Thyroid gland (tissue), 4 donors: ENCODE results near the gene C1orf185. TPM values are rescaled to one million over a fixed set of nuclear protein-coding genes. Genes with fewer than 3 reads are reported as not detected.

ENCODE experiments used
- DNase-seq, 2 donors: peaks; one replicate each; pipeline ENCODE4 v3.0.0-alpha.2; 2019
- H3K27ac ChIP-seq, 3 donors: fragments of 200-600 bp; sonication (generic); 1 replicate in 2 of 3; 2 replicates in 1 of 3; pipeline ENCODE4 v1.5.1; 2016 to 2019; ENCODE audit warnings: mild to moderate bottlenecking in 1 of 3, moderate library complexity in 1 of 3
- H3K27me3 ChIP-seq: fragments of 200-600 bp; sonication (generic); one replicate; pipeline ENCODE4 v1.5.1; 2019
- H3K36me3 ChIP-seq, 2 donors: fragments of 200-600 bp; sonication (generic); one replicate each; pipeline ENCODE4 v1.5.1; 2016 to 2019
- H3K4me1 ChIP-seq, 2 donors: fragments of 200-600 bp; sonication (generic); one replicate each; pipeline ENCODE4 v1.5.1; 2017 to 2019
- H3K4me3 ChIP-seq, 3 donors: fragments of 200-600 bp; sonication (generic); replicated peaks in 1 of 3; 1 replicate in 2 of 3; 2 replicates in 1 of 3; pipeline ENCODE4 v1.5.1; 2016; ENCODE audit warnings: mild to moderate bottlenecking in 1 of 3
- H3K9me3 ChIP-seq: fragments of 200-600 bp; sonication (generic); one replicate; pipeline ENCODE4 v1.5.1; 2017
- CTCF ChIP-seq, 6 experiments: fragments of 200-600 bp in 3 of 6; fragments of 450-650 bp in 3 of 6; sonication (generic) in 3 of 6; IDR thresholded peaks; one replicate each; pipeline ENCODE4 v1.5.1; 2016 to 2019; ENCODE audit warnings: antibody characterized with exemption in 6 of 6, mild to moderate bottlenecking in 2 of 6, inconsistent platforms in 1 of 6, moderate library complexity in 1 of 6
- POLR2A ChIP-seq, 2 donors: fragments of 450-650 bp; IDR thresholded peaks; one replicate each; pipeline ENCODE4 v1.6.1; 2017; ENCODE audit warnings: antibody characterized with exemption in 2 of 2, mild to moderate bottlenecking in 2 of 2, moderate library complexity in 1 of 2
- WGBS, 2 donors: methylation state at CpG; one replicate each; pipeline ENCODE4 v1.1.5; 2017; 5-methylcytosine and 5-hydroxymethylcytosine counted together
- intact Hi-C: fragments of 100-400 bp; cut with DNase I; formaldehyde crosslinking; loops from one replicate; pipeline ENCODE4 v1.15.1; 2023
- total RNA-seq, 4 donors: library from RNA; depleted of rRNA; stranded (reverse); fragments of >200 nt; gene quantifications; one replicate each; pipeline ENCODE4 v1.2.3, GENCODE V29; 2016

Gene C1orf185
- total RNA-seq = not detected

- no peaks in the 10 kb centered on the region for H3K9me3 ChIP-seq
Observed at GRCh38 chr1:51101976-51102375, at the start of gene C1orf185. Gene C1orf185, plus strand, starts transcription at chr1:51102228. Its CDS starts 6 bp downstream, at chr1:51102234.

DNA sequence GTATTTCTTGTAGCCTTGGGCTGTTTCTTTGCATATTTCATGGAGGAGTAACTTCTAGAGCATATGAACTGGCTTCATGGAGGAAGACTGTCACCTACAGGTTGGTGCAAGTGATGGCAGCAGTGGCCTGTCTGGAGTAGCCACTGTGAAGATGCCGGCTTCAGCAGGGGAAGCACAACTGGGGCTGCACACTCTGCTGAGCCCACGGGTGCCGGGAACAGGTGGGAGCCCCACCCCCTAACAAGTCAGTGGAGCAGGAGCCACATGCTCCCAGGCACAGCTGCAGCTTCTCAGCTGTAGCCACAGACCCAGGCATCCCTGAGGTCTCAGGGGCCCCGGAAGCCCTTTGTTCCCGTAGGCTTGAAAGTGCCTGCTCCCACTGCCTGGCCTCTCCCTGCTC lies 43.2 kb upstream of the C1orf185 start:
- H3K27ac ChIP-seq = no peak overlapping the region
- H3K4me1 ChIP-seq = no peaks in the 10 kb centered on the region
- no peak for DNase-seq
- intact Hi-C loops = no loop called here
- 57 to 78% methylated on average over 1 to 5 of the region's 5 CpGs for WGBS, 2 donors
- H3K9me3 ChIP-seq = no peaks in the 10 kb centered on the region
- H3K36me3 ChIP-seq = no peaks in the 10 kb centered on the region
- no peaks in the 10 kb centered on the region for H3K27me3 ChIP-seq
- TF ChIP-seq POLR2A (IDR thresholded peaks at IDR 0.05) (no peak), CTCF (IDR thresholded peaks at IDR 0.05) (no peak)
- H3K4me3 ChIP-seq = no peak overlapping the region

More at GRCh38 chr1:51101976-51102375, at the start of gene C1orf185:
- Histone ChIP-seq H3K4me3 (no peak within 1 kb of the TSS), H3K4me1 (no peaks in the 10 kb centered on the region), H3K27ac (no peak within 1 kb of the TSS), H3K27me3 (no peaks in the 10 kb centered on the region), H3K36me3 (no peaks in the 10 kb centered on the region)
- 66 to 69% methylated on average over 4 of the region's 4 CpGs for WGBS, 2 donors
- intact Hi-C loops = no loop called here
- DNase-seq = no peak
- no peak for TF ChIP-seq CTCF (IDR thresholded peaks at IDR 0.05)
- no peak for TF ChIP-seq POLR2A (IDR thresholded peaks at IDR 0.05)

DNA sequence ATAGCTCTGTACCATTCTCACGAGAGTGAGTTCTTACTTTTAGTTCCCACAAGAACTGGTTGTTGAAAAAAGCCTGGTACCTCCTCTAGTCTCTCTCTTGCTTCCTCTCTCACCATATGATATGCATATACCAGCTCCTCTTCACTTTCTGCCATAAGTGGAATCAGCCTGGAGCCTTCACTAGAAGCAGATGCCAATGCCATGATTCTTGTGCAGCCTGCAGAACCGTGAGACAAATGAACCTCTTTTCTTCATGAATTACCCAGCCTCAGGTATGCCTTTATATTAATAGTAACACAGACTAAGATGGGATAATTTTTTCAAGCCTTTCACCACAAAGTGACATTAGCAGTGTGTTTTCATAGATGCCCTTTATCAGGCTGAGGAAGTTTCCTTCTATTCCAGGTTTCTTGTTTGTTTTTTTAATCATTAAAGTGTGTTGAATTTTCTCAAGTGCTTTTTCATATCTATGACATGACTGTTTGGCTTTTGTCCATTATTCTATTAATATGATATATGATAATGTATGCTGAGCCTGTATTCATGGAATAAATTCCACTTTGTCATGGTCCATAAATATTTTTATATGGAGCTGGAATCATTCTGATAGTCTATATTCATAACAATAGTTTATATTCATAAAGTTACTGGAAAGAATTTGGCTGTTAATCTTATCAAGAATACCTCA lies 40.7 kb upstream of the C1orf185 start:
- no peak for DNase-seq

DNA sequence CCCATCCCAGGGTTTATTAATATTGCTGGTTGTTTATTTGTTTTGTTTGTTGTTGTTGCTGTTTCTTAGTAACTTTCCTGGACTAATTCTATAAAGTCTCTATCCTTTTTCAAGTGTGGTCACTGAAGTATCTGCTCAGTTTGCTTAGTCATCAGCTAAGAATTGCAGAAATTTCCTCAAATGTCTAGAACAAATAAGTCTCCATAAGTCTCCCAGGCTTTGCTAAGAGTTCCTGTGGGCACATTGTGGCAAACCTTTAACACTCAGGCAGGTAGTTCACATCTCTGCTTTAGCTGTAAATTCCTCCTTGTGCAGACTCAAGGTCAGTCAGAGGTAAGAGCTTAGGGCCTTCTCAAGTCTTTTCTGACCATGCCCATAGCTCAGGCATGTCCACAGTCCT lies 38.9 kb upstream of the C1orf185 start:
- Histone ChIP-seq H3K27me3 (no peaks in the 10 kb centered on the region), H3K27ac (no peak overlapping the region), H3K4me3 (no peak overlapping the region), H3K36me3 (no peaks in the 10 kb centered on the region), H3K9me3 (no peaks in the 10 kb centered on the region), H3K4me1 (no peaks in the 10 kb centered on the region)
- intact Hi-C loops = no loop called here
- TF ChIP-seq CTCF (IDR thresholded peaks at IDR 0.05) (no peak), POLR2A (IDR thresholded peaks at IDR 0.05) (no peak)
- DNase-seq = no peak

More for the DNA sequence above, 40.7 kb upstream of the C1orf185 start:
- intact Hi-C loops = no loop called here
- no peak for TF ChIP-seq CTCF (IDR thresholded peaks at IDR 0.05)
- TF ChIP-seq POLR2A (IDR thresholded peaks at IDR 0.05) = no peak
- no peaks in the 10 kb centered on the region for H3K36me3 ChIP-seq
- no peak overlapping the region for H3K4me3 ChIP-seq
- no peak overlapping the region for H3K27ac ChIP-seq
- no peaks in the 10 kb centered on the region for H3K9me3 ChIP-seq
- H3K27me3 ChIP-seq = no peaks in the 10 kb centered on the region
- 73 to 85% methylated on average over 2 of the region's 2 CpGs for WGBS, 2 donors
- H3K4me1 ChIP-seq = no peaks in the 10 kb centered on the region

GRCh38 chr1:51070011-51070410 lies 32.0 kb upstream of the C1orf185 start:
- Histone ChIP-seq H3K4me3 (no peak overlapping the region), H3K36me3 (no peaks in the 10 kb centered on the region), H3K27me3 (no peaks in the 10 kb centered on the region), H3K4me1 (no peaks in the 10 kb centered on the region), H3K9me3 (no peaks in the 10 kb centered on the region), H3K27ac (no peak overlapping the region)
- TF ChIP-seq POLR2A (IDR thresholded peaks at IDR 0.05) (no peak), CTCF (IDR thresholded peaks at IDR 0.05) (no peak)
- no peak for DNase-seq
- intact Hi-C loops = no loop called here
